Retinal pigment epithelial cell (primary cell): Measurements from ENCODE around the gene MOV10L1.

Source experiments
- DNase-seq: peaks from one replicate; pipeline ENCODE4 v3.0.0-alpha.2; 2010; ENCODE audit warnings: low read depth
- H3K4me3 ChIP-seq: 2 replicates; pipeline ENCODE4 v1.5.1; 2011; ENCODE audit warnings: mild to moderate bottlenecking, low read length, control low read depth, moderate library complexity
- CTCF ChIP-seq: conservative IDR thresholded peaks from 2 replicates; pipeline ENCODE4 v1.5.1; 2011; ENCODE audit warnings: low read depth, low read length, control low read depth, inconsistent platforms

MOV10L1 gene

DNA sequence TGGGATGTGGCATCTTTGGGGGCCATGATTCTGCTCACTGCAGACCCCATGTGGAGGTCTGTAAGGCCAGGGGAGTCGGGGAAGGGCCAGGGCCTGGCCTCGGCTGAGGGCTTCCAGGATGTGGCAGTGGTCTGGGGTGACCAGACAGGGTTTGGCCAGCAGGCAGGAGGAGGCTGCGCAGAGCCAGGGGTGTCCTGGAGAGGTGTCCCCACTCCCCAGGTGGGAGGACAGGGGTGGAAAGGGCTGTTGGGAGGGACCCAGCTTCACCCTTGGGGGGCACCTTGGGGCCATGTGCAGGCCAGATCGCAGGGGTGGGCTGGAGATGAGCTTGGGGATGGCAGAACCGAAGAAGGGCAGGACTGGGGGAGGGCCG lies 84.2 kb downstream of the MOV10L1 start:
- no peak for TF ChIP-seq CTCF
- no peak overlapping the region for H3K4me3 ChIP-seq
- no peak for DNase-seq

DNA sequence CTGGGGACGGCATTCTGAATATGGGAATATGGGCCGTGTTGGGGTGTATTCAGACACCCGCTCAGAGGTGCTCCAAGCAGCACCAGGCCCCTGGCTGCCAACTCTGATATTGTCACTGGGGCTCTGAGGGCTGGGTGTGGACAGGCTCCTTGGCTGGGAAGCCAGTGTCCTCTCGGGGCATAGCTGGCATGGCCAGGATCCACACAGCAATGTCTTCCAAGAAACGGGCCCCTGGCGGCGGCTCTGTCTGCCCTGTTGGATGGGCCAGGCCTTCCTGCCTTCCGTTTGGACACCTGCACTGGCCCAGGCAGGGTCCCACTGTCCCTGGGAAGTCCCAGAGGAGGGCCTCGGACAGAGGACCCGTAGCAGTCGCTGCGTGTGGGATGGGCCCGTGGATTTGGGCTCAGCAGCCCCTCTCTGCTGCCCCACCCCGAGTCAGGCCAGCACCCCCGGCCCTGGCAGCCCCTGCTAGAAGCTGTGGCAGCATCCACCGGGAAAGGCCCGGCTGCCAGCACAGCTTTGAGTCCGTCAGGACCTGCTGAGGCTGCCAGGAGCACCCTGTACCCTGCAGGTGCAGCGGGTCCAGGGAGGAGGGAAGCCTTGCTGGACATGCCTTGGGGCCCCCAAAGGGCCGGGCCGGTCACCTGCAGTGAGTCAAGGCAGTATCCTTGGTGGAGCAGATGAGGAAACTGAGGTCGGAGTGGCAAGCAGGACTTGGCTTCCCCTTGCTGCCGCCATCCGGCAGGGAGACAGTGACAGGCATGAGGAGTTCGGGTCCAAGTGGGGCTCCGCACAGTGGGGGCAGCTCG lies 84.8 kb downstream of the MOV10L1 start:
- TF ChIP-seq CTCF, result no peak
- DNase-seq, result no peak
- H3K4me3 ChIP-seq, result no peak overlapping the region

DNA sequence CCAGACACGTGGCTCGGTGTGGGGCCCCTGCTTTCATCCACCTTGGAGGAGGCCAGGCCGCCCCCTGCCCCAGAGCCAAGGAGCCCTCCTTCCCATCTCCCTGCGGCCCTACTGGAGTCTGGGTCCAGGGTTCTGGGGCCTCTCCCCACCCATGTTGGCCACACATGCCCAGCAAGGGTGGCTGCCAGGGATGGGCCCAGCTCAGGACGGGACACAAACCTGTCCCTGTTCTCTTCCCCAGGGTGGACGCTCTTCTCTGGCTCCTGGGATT lies 85.3 kb downstream of the MOV10L1 start:
- no peak for DNase-seq
- H3K4me3 ChIP-seq, result no peak overlapping the region
- no peak for TF ChIP-seq CTCF

GRCh38 chr22:50175921-50176849 lies 86.4 kb downstream of the MOV10L1 start:
- no peak overlapping the region for H3K4me3 ChIP-seq
- DNase-seq, result no peak
- TF ChIP-seq CTCF, result no peak

GRCh38 chr22:50176850-50177536 lies 87.2 kb downstream of the MOV10L1 start:
- DNase-seq, result no peak
- TF ChIP-seq CTCF, result no peak

DNA sequence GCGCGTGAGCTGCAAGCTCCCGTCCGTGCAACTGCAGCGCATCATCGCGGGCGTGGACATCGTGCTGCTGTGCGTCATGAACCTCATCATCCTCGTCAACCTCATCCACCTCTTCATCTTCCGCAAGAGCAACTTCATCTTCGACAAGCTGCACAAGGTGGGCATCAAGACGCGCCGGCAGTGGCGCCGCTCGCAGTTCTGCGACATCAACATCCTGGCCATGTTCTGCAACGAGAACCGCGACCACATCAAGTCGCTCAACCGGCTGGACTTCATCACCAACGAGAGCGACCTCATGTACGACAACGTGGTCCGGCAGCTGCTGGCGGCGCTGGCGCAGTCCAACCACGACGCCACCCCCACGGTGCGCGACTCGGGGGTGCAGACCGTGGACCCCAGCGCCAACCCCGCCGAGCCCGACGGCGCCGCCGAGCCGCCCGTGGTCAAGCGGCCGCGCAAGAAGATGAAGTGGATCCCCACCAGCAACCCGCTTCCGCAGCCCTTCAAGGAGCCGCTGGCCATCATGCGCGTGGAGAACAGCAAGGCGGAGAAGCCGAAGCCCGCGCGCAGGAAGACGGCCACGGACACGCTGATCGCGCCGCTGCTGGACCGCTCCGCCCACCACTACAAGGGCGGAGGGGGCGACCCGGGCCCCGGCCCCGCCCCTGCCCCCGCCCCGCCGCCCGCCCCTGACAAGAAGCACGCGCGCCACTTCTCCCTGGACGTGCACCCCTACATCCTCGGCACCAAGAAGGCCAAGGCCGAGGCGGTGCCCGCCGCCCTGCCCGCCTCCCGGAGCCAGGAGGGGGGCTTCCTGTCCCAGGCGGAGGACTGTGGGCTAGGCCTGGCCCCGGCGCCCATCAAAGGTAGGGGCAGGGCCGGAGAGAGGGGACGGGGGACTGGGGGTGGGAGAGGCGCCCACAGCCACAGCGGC lies 88.0 kb downstream of the MOV10L1 start:
- TF ChIP-seq CTCF, result no peak
- no peak overlapping the region for H3K4me3 ChIP-seq
- DNase-seq, result no peak

More at GRCh38 chr22:50176850-50177536, 87.2 kb downstream of the MOV10L1 start:
- no peak overlapping the region for H3K4me3 ChIP-seq
